Fibroblast of skin of back (primary cell): ENCODE data around the gene PYGB.

Experiments used
- DNase-seq: peaks from one replicate; pipeline ENCODE4 v3.0.0-alpha.2; 2013

Gene PYGB

GRCh38 chr20:25338112-25339023 is 90.5 kb downstream of the PYGB start:
- DNase-seq: no peak

GRCh38 chr20:25339608-25340007 is 91.7 kb downstream of the PYGB start:
- no peak for DNase-seq

GRCh38 chr20:25340380-25340779 is 92.5 kb downstream of the PYGB start:
- DNase-seq: no peak

DNA sequence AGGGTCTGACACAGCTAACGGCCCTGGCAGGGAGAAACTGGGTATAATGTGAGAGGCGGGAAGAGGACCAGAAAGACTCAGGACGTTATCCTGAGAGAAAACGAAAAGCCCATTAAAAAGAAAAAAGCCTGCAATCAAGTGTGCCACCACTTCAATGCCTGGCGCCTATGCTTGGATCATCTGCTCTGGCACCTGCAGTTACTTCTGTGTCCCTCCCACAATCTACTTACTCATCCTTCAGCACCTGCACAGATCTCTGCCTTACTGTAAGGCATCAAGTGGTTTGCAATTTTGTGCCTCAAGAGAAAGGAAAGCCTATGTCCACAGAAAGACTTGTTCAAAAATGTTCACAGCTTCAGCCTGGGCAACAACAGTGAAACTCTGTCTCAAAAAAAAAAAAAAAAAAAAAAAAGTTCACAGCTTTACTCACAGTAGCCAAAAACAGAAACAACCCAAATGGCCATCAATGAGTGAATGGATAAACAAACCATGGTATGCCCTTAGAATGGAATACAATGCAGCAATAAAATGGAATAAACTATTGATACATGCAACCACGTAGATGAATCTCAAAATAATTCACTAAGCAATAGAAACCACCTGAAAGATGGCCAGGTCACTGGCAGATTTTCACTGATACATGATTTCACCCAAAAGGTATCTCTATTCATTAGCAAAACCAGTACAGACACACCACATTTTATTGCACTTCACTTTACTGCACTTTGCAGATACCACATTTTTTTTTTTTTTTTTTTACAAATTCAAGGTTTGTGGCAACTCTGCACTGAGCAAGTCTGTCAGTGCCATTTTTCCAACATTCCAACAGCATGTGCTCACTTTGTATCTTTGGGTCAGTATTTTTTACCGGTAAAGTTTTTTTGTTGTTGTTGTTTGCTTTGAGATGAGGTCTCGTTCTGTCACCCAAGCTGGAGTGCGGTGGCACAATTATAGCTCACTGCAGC is 94.1 kb downstream of the PYGB start:
- peak; percentile 22 for DNase-seq

DNA sequence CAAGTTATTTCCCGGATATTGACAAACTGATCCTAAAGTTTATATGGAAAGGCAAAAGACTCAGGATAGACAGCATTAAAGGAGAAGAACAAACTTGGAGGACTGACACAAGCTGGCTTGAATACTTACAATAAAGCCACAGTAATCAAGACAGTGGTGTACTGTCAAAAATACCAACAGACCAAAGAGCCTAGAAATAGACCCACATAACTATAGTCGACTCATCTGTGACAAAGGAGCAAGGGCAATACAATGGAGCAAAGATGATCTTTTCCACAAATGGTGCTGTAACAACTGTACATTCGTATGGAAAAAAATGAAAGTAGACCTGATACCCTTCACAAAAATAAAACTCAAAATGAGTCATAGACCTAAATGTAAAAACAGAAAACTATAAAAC is 96.7 kb downstream of the PYGB start:
- no peak for DNase-seq

DNA sequence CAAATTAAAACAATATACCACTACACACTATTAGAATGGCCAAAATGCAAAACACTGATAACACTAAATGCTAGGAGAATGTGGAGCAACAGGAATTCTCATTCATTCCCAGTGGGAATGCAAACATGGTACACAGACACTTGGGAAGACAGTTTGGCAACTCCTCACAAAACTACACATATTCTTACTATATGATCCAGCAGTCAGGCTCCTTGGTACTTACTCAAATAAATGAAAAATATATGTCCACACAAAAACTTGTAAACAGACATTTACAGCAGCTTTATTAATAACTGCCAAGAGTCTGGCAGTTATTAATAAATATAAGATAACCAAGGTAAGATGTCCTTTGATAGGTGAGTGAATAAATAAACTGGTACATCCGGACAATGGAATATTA is 97.8 kb downstream of the PYGB start:
- no peak for DNase-seq

GRCh38 chr20:25346349-25346748 is 98.5 kb downstream of the PYGB start:
- no peak for DNase-seq
